ENCODE measurements around the gene ZNF467.

Gene ZNF467

DNA sequence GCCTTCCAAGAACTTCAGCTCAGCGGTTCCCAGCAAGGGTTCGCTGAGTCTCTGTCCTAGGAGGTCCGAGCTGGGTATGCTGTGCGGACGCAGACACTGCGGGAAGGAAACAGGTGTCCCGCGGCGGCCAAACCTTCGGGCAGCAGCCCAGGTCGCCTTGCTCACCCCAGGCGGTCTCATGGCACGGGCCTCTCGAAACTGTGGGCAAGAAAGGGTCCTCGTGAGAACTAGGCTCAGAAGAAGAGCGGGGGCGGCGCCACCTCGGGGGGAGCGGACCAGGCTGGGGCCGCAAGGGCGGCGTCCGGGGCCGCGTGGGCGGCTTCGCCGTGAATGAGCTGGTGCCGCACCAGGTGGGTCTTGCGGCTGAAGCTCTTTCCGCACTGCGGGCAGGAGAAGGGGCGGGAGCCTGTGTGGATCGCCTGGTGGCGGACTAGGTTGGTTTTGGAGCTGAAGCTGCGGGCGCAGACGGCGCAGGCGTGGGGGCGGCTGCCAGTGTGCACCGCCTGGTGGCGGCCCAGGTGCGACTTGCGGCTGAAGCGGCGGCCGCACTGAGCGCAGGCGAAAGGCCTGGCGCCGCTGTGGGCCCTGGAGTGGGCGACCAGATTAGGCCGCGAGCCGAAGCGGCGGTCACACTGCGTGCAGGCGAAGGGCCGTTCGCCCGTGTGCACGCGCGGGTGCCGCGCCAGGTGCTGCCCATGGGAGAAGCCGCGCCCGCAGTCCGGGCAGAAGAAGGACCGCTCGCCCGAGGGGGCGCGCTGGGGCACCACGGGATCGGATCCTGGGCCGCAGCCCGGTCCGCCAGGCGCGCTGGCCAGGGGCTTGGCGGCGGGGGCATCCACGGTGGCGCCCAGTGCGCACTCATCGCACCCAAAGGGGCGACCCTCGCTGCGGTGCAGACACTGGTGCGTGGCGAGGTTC is 8.6 kb downstream of the ZNF467 start:
- H3K27ac Mint-ChIP-seq, result no peak overlapping the region
- no peak overlapping the region for H3K4me3 Mint-ChIP-seq
- H3K36me3 Mint-ChIP-seq (ENCODE audit: low read depth), result no peaks in the 10 kb centered on the region
- H3K27me3 Mint-ChIP-seq (ENCODE audit: low read depth), result peaks cover 4% of the 10 kb centered on the region
- H3K4me1 Mint-ChIP-seq (ENCODE audit: low read depth), result no peaks in the 10 kb centered on the region
- H3K9me3 Mint-ChIP-seq, result no peaks in the 10 kb centered on the region

DNA sequence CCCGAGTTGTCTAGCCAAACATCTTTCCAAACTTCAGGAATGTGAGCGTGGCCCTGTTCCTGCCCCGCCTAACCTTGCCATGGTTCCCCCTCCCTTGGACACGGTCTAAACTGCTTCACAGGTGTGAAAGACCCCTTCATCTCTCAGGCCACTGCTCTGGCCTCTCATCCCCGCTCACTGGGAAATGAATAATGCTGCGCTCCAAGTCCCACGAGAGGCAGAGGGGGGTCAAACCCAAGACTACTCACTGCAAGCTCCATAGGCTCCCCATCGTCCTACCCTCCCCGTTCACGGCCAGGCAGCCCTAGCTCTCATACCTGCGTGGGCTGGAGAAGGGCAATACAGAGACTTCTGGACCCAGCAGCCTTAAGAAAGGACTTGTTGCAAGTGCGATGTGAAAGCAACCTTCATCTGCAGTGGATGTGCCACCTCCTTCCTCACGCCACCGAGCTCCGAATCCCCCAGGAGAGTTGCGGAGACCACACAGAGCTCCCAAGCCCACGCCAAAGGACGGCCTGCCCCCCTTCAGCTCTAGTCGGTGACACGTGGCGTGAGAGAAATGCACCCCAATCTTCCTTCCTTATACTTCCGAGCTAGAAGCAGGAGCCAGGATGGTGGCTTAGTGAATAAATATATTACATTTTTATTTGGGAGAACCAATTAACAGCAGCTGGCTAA is 9.7 kb downstream of the ZNF467 start:
- H3K27me3 Mint-ChIP-seq (ENCODE audit: low read depth), result peaks cover 4% of the 10 kb centered on the region
- no peak overlapping the region for H3K4me3 Mint-ChIP-seq
- H3K36me3 Mint-ChIP-seq (ENCODE audit: low read depth), result no peaks in the 10 kb centered on the region
- no peak overlapping the region for H3K27ac Mint-ChIP-seq
- H3K4me1 Mint-ChIP-seq (ENCODE audit: low read depth), result no peaks in the 10 kb centered on the region
- no peaks in the 10 kb centered on the region for H3K9me3 Mint-ChIP-seq

DNA sequence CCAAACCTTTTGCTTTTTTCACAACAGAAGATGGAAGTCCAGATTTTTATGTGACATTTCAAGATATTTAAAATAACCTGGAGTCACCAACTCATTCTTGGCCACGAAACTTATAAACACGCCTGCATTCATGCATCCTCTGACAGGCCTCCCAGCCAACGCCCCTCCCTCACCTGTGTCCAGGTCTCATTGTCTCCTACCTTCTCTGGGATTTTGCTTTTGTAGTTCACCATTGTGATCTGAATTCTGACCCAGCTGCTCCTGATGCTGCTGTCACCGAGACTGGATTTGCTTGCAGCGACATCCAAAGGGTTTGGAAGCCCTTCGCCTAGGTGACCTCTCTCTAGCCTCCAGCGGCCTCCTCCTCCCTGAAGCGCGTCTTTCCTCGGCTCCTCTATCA is 10.8 kb downstream of the ZNF467 start:
- Mint-ChIP-seq H3K4me1 (ENCODE audit: low read depth) (no peaks in the 10 kb centered on the region), H3K36me3 (ENCODE audit: low read depth) (no peaks in the 10 kb centered on the region), H3K27ac (no peak overlapping the region), H3K9me3 (no peaks in the 10 kb centered on the region), H3K27me3 (ENCODE audit: low read depth) (no peaks in the 10 kb centered on the region), H3K4me3 (no peak overlapping the region)

DNA sequence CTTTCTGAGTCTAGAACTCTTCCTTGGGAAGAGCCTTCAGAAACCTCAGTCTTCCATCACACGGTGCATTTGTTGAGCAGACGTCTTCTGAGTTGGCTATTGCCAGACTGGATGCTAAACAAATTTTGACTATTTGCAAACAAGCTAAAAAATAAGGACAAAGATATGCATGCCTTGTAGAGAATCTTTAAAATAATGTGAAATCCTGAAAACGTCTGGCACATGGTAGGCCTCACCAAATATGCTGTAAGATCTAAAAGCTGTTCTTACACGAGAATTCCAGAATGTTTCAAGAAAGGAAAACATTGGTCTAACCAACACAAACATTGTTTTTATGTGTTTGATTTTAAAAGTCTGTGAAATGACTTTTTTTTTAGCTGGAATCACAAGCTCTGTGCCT is 11.3 kb downstream of the ZNF467 start:
- H3K27me3 Mint-ChIP-seq (ENCODE audit: low read depth), result no peaks in the 10 kb centered on the region
- H3K27ac Mint-ChIP-seq, result no peak overlapping the region
- no peaks in the 10 kb centered on the region for H3K9me3 Mint-ChIP-seq
- no peak overlapping the region for H3K4me3 Mint-ChIP-seq
- H3K36me3 Mint-ChIP-seq (ENCODE audit: low read depth), result no peaks in the 10 kb centered on the region
- no peaks in the 10 kb centered on the region for H3K4me1 Mint-ChIP-seq (ENCODE audit: low read depth)

DNA sequence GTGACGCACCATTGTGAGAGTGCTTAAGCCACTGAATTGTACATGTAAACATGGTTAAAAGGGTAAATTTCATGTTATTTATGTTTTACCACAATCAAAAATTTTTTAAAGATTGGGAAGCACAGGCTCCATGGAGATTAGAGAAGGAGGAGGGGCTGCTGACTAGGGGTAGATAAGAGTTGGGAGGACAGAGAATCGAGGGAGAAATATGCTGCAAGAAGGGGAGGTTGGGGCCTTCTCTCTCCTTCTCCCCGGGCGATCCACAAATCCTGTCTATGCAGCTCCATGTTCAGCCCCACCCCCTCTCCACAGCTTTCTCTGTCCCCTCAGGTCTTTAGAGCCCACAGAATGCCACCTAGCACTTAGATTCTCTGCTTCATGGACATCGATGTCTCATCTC is 12.1 kb downstream of the ZNF467 start:
- no peaks in the 10 kb centered on the region for H3K4me1 Mint-ChIP-seq (ENCODE audit: low read depth)
- H3K9me3 Mint-ChIP-seq, result no peaks in the 10 kb centered on the region
- H3K4me3 Mint-ChIP-seq, result no peak overlapping the region
- H3K27me3 Mint-ChIP-seq (ENCODE audit: low read depth), result no peaks in the 10 kb centered on the region
- no peaks in the 10 kb centered on the region for H3K36me3 Mint-ChIP-seq (ENCODE audit: low read depth)
- no peak overlapping the region for H3K27ac Mint-ChIP-seq

DNA sequence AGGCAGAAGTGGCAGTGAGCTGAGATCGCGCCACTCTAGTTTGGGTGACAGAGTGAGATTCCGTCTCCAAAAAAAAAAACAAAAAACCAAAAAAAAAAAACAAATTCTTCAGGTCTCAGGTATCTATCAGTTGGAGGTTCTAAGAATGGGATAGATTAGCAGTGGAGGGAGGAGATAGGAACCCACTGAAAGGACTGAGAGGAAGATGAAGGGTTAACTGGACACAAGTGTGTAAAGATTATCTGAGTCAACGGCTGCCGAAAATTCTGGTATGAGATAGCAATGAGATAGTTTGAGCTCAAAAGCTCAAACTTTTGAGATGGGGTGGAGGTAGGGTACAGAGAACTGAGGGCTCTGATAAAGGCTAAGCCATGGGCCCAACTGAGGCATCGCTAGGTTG is 12.8 kb downstream of the ZNF467 start:
- Mint-ChIP-seq H3K4me1 (ENCODE audit: low read depth) (no peaks in the 10 kb centered on the region), H3K4me3 (no peak overlapping the region), H3K27me3 (ENCODE audit: low read depth) (peaks cover 2% of the 10 kb centered on the region), H3K9me3 (no peaks in the 10 kb centered on the region), H3K36me3 (ENCODE audit: low read depth) (no peaks in the 10 kb centered on the region), H3K27ac (no peak overlapping the region)

DNA sequence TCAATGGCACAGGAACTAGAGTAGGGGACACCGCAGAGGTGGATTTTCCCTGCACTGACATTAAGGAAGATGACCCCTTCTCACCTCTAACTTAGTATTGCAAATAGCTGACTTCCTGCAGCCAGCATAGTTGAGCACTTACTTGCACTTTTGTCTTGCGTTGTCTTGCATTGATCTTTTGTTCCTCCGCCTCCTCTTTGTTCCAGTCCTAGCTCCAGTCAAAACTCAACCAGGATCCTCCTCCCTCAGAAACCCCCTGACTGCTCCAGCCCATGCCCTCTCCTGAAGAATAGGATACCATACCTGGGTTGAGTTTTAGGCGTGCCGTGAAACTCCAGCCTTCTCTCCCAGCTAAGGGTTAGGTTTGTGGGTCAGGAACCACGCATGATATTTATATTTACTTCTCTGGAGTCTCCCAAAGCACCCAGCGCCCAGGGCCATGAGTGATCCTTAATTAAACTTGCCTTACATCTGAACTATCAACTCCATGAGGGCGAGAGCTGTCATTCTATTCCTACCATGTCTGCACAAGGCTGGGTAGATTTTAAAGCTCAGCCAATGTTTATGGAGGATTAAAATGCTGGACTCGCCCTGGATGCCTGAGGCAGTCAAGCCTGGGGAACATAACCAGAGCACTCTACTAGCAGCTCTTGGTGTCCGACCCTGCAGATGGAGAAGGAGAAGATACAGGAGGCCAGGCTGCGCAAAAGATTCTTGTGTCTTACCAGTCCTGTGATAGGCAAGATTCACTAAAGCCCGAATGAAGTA is 14.1 kb downstream of the ZNF467 start:
- Mint-ChIP-seq H3K27me3 (ENCODE audit: low read depth) (peaks cover 3% of the 10 kb centered on the region), H3K9me3 (no peaks in the 10 kb centered on the region), H3K4me3 (no peak overlapping the region), H3K27ac (no peak overlapping the region), H3K4me1 (ENCODE audit: low read depth) (no peaks in the 10 kb centered on the region), H3K36me3 (ENCODE audit: low read depth) (no peaks in the 10 kb centered on the region)

DNA sequence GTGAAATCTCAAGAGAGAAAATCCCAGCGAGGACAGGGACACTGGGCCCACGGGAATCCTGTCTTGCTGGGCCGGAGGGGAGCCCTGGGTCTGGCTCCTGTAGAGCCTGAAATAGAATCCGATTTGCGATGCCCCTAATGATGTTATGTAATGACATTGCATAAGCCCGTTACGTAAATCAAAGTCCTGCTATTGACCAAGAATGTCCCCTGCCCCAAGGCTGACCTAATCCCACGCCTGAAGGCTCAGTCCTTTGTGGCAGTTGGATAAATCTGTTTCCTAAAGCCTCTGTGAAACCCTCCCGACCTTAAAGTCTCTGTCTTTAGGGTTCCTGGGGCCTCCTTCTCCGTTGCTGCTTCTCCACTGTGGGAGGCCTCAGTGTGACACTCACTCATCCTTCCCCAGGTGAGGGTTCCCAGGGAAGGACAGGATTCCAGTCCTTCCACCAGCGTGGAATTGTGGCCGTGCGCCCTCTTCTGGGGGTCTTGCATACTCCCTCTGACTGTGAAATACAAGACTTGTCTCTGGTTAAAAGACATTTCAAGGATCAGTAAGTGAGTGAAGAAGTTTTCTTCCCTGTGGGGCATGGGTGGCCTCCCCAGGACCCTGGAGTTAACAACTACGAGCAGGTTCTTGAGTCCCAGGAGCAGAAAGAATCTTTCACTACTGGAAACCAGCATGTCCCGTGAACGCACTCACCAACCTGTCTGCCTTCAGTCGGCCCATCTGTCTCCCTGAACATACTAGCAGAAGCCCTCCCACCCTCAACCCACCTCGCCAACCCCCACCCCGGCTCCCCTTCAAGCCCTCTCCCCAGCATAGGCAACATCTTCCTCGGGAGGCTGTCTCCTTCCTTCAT is 19.8 kb downstream of the ZNF467 start:
- no peak overlapping the region for H3K4me3 Mint-ChIP-seq
- peaks cover 3% of the 10 kb centered on the region for H3K27me3 Mint-ChIP-seq (ENCODE audit: low read depth)
- H3K36me3 Mint-ChIP-seq (ENCODE audit: low read depth), result no peaks in the 10 kb centered on the region
- no peak overlapping the region for H3K27ac Mint-ChIP-seq
- no peaks in the 10 kb centered on the region for H3K4me1 Mint-ChIP-seq (ENCODE audit: low read depth)
- H3K9me3 Mint-ChIP-seq, result peaks cover 5% of the 10 kb centered on the region

DNA sequence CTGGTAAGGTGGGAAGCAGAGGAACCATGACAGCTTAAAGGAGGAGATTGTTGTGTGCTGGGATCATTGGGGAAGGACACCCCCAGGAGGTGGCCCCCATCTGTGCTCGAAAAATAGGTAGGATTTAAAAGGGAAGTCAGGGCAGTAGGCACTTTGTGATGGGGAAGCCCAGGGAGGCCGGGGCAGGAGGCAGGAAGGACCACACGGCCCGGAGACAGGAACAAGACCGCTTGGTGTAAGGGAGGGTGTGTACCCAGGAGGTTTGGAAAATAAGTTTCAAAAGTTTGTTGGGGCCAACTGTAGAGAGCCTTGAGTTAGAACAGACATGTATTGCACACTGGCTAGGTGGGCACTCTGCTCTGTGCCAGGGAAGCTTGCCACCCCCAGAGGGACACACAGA is 20.7 kb downstream of the ZNF467 start:
- no peaks in the 10 kb centered on the region for H3K4me1 Mint-ChIP-seq (ENCODE audit: low read depth)
- no peak overlapping the region for H3K27ac Mint-ChIP-seq
- no peak overlapping the region for H3K4me3 Mint-ChIP-seq
- H3K36me3 Mint-ChIP-seq (ENCODE audit: low read depth), result no peaks in the 10 kb centered on the region
- peaks cover 3% of the 10 kb centered on the region for H3K27me3 Mint-ChIP-seq (ENCODE audit: low read depth)
- H3K9me3 Mint-ChIP-seq, result peaks cover 5% of the 10 kb centered on the region

DNA sequence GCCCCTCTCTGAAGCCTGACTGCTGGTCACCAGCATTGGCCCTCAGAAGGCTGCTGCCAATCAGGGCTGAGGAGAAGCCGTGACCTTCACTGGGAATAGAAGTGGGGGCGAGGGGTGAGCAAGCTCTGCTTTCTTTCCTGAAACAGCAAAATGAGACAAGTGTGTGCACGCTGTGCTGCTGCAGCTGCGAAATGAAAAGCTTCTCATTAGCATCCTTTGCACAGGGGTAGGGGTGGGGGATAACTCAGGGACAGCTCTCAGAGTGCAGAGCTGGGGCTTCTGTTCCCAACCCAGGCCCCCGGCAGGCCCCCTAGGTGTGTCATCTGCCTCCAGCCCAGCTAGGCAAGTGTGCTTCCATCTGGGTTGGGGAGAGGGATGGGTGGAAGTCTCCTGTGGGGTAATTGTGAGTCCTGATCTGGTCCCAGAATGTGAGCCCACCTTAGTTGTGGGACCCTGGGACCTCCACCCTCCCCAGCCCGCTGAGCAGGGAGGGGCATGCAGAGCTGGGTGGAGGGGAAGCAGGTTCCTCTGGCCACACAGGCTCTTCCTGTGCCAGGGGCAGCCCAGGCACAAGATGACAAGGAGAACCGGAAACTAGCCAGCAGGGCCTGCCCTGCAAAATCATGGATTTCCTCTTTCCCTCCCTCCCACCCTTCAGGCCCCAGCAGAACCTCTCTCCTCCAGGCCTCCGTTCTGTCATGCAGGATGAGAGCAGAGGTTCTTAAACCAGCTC is 22.2 kb downstream of the ZNF467 start:
- Mint-ChIP-seq H3K27ac (no peak overlapping the region), H3K9me3 (peaks cover 5% of the 10 kb centered on the region), H3K4me1 (ENCODE audit: low read depth) (no peaks in the 10 kb centered on the region), H3K4me3 (no peak overlapping the region), H3K27me3 (ENCODE audit: low read depth) (peaks cover 3% of the 10 kb centered on the region), H3K36me3 (ENCODE audit: low read depth) (no peaks in the 10 kb centered on the region)

DNA sequence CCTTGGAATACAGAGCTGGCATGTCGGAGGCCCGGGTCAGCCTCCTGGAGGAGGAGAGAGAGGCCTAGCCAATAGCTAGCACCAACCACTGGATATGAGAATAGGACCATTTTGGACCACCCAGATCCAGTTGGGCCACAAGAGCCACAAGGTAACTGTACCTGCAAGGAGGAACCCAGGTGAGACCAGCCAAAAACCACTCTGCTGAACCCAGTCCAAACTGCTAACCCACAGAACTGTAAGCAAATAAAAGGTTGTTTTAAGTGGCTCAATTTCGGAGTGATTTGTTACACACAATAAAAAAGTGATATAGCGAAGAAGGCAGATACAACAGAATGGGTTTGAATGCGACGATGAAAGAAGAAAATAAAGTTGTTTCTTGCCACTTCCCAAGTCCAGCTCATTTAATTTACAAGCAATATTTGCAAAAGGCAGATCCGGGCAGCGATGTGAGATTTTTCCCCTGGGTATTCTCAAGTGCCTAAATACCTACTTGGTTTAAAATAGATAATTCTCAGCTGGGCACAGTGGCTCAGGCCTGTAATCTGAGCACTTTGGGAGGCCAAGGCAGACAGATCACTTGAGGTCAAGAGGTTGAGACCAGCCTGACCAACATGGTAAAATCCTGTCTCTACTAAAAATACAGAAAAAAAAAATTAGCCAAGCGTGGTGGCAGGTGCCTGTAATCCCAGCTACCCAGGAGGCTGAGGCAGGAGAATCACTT is 23.1 kb downstream of the ZNF467 start:
- Mint-ChIP-seq H3K9me3 (peaks cover 5% of the 10 kb centered on the region), H3K4me3 (no peak overlapping the region), H3K4me1 (ENCODE audit: low read depth) (no peaks in the 10 kb centered on the region), H3K27me3 (ENCODE audit: low read depth) (no peaks in the 10 kb centered on the region), H3K36me3 (ENCODE audit: low read depth) (no peaks in the 10 kb centered on the region), H3K27ac (no peak overlapping the region)

DNA sequence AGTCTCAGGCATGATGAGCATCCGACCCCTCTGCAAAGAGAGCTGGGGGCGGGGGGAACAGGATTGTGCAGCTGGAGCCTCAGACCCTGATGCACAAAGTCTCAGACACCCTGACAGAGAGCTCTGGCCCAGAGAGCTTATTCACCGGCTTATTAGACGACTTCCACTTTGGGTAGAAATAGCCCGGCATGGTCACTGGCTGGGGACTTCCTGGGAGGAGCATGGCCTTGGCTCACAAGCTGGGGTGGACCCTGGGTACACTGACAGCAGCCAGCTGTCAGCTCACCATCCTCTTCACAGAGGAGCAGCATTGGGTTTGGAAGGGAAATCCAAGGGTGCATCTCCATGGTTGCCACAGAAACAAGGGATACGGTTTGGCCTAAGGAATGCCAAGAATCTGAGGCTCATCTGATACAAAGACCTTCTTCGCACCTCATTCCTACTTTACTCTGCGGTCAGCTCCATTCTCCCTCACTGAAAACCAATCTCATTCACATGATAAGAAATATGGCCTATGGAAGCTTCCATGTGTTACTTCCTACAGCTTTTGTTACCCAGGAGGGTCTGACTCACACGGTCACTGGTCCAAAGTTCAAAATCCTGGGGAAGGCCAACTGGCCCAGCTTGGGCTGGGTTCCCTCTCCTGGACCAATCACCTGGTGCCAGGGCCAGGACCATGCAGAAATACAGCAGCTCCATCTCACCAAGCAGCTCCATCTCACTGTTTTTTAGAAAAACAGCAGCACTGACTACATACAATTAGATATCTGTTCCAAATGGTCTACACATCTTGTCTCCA is 25.1 kb downstream of the ZNF467 start:
- Mint-ChIP-seq H3K4me1 (ENCODE audit: low read depth) (no peaks in the 10 kb centered on the region), H3K4me3 (no peak overlapping the region), H3K36me3 (ENCODE audit: low read depth) (no peaks in the 10 kb centered on the region), H3K9me3 (peaks cover 5% of the 10 kb centered on the region), H3K27ac (no peak overlapping the region), H3K27me3 (ENCODE audit: low read depth) (peaks cover 8% of the 10 kb centered on the region)
